K562 (cell line): Measurements from ENCODE around the gene PNPLA1. TPM values are rescaled to one million over a fixed set of nuclear protein-coding genes. Genes with fewer than 3 reads are reported as not detected.
A peak's percentile ranks its signal among the peaks of the same experiment; 100 is the strongest.

ENCODE experiments used
- CBFA2T2 ChIP-seq: fragments of 450-650 bp; conservative IDR thresholded peaks from 2 replicates; pipeline ENCODE4 v1.6.1; 2017; ENCODE audit warnings: mild to moderate bottlenecking
- FIP1L1 ChIP-seq: fragments of 200-400 bp; formaldehyde crosslinking; IDR thresholded peaks from 2 replicates; pipeline ENCODE4 v1.6.1; 2018; ENCODE audit warnings: mild to moderate bottlenecking, low read depth, low read length; ENCODE audit not compliant: poor library complexity, severe bottlenecking
- GABPB1 ChIP-seq: sonication (generic); formaldehyde crosslinking; IDR thresholded peaks from 2 replicates; pipeline ENCODE4 v1.8.0; 2022; ENCODE audit warnings: mild to moderate bottlenecking, missing genetic modification reagents
- HDAC6 ChIP-seq: IDR thresholded peaks from 2 replicates; pipeline ENCODE4 v1.6.1; 2012; ENCODE audit warnings: low read depth, mild to moderate bottlenecking, control low read depth, inconsistent platforms, low read length, moderate library complexity
- ILK ChIP-seq: fragments of 450-650 bp; IDR thresholded peaks from 2 replicates; pipeline ENCODE4 v1.6.1; 2016; ENCODE audit warnings: missing genetic modification characterization, low read depth, mild to moderate bottlenecking, missing compliant biosample characterization, moderate library complexity, borderline replicate concordance
- MBD2 ChIP-seq: sonication (generic); IDR thresholded peaks from 2 replicates; pipeline ENCODE4 v1.6.1; 2016; ENCODE audit warnings: low read depth, borderline replicate concordance
- MTA2 ChIP-seq: fragments of 450-650 bp; IDR thresholded peaks from 2 replicates; pipeline ENCODE4 v1.6.1; 2016; ENCODE audit warnings: low read depth
- MXD1 ChIP-seq: fragments of 250-450 bp; sonication (Bioruptor Pico); IDR thresholded peaks from 2 replicates; pipeline ENCODE4 v1.8.0; 2021; ENCODE audit warnings: borderline replicate concordance, mild to moderate bottlenecking, moderate library complexity; ENCODE audit not compliant: poor library complexity, severe bottlenecking
- NR3C1 ChIP-seq: sonication (generic); formaldehyde crosslinking; IDR thresholded peaks from 2 replicates; pipeline ENCODE4 v1.8.1; 2022; ENCODE audit warnings: missing genetic modification reagents
- PTBP1 ChIP-seq: fragments of 200-400 bp; formaldehyde crosslinking; IDR thresholded peaks from 2 replicates; pipeline ENCODE4 v1.6.1; 2017; ENCODE audit warnings: low read depth, low read length
- SRSF3 ChIP-seq: fragments of 200-400 bp; formaldehyde crosslinking; IDR thresholded peaks from 2 replicates; pipeline ENCODE4 v1.6.1; 2016; ENCODE audit warnings: mild to moderate bottlenecking, low read length, moderate library complexity; ENCODE audit not compliant: insufficient read depth
- TCF7L2 ChIP-seq: fragments of 150-350 bp; IDR thresholded peaks from 2 replicates; pipeline ENCODE4 v1.6.1; 2016; ENCODE audit warnings: low read depth, mild to moderate bottlenecking, low read length, moderate library complexity
- ZBTB8A ChIP-seq: fragments of 450-650 bp; IDR thresholded peaks from 2 replicates; pipeline ENCODE4 v1.6.1; 2018; ENCODE audit warnings: mild to moderate bottlenecking, moderate library complexity; ENCODE audit not compliant: partially characterized antibody
- ZNF3 ChIP-seq: fragments of 250-450 bp; sonication (Bioruptor Pico); IDR thresholded peaks from 2 replicates; pipeline ENCODE4 v1.5.0; 2021; ENCODE audit warnings: mild to moderate bottlenecking, moderate library complexity
- ZNF561 ChIP-seq: fragments of 450-650 bp; formaldehyde crosslinking; conservative IDR thresholded peaks from 2 replicates; pipeline ENCODE4 v1.4.0; 2020; ENCODE audit warnings: mild to moderate bottlenecking, moderate library complexity
- polyA plus RNA-seq, 8 experiments: library from polyadenylated mRNA; depleted of rRNA in 4 of 8; stranded (reverse) in 5 of 8; unstranded in 3 of 8; fragments of >200 nt; fragmentation: Nextera tagmentation in 2 of 8; fragmentation: Illumina TruSeq in 1 of 8; extraction: Ambion mirVana in 2 of 8; extraction: Trizol in 1 of 8; gene quantifications; 2 replicates each; pipeline versions ENCODE4 v1.2.1 to v1.2.3, GENCODE V29; 2011 to 2014; ENCODE audit warnings: inconsistent platforms in 1 of 8, missing spikeins in 1 of 8
- total RNA-seq, 7 experiments: library from RNA; depleted of rRNA in 6 of 7; stranded (reverse); fragments of >200 nt in 6 of 7; fragmentation: Illumina TruSeq in 2 of 7; extraction: Trizol in 2 of 7; gene quantifications; 2 replicates each; pipeline versions ENCODE4 v1.2.1 to v1.2.3, GENCODE V29; 2011 to 2021; ENCODE audit warnings: low replicate concordance in 1 of 7
- TF ChIP-seq, protein P1 (sequence below): fragments of 450-650 bp; IDR thresholded peaks from 2 replicates; pipeline ENCODE4 v1.6.1; 2016
- TF ChIP-seq, protein P2 (sequence below): IDR thresholded peaks from 2 replicates; pipeline ENCODE4 v1.6.1; 2014; ENCODE audit warnings: antibody characterized with exemption
- TF ChIP-seq, protein P3 (sequence below): sonication (generic); formaldehyde crosslinking; IDR thresholded peaks from 2 replicates; pipeline ENCODE4 v1.5.0; 2020; ENCODE audit warnings: missing genetic modification reagents
- TF ChIP-seq, protein P4 (sequence below), 2 experiments: fragments of 150-350 bp in 1 of 2; IDR thresholded peaks; 2 replicates each; pipeline ENCODE4 v1.6.1; 2012 to 2016; ENCODE audit warnings: low read depth in 2 of 2, low read length in 2 of 2, mild to moderate bottlenecking in 1 of 2, moderate library complexity in 1 of 2

PNPLA1 gene
- total and polyA plus RNA-seq, 9 of the 15 experiments (the other 6 are each of a cell fraction or from before 2014, with no cell fraction given), result 0.04 to 0.27 (median 0.13) TPM; not detected in 2

- TF ChIP-seq, protein P1, sequence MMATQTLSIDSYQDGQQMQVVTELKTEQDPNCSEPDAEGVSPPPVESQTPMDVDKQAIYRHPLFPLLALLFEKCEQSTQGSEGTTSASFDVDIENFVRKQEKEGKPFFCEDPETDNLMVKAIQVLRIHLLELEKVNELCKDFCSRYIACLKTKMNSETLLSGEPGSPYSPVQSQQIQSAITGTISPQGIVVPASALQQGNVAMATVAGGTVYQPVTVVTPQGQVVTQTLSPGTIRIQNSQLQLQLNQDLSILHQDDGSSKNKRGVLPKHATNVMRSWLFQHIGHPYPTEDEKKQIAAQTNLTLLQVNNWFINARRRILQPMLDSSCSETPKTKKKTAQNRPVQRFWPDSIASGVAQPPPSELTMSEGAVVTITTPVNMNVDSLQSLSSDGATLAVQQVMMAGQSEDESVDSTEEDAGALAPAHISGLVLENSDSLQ, result no peak; the same call in 1 of the 2 replicates
- TF ChIP-seq PTBP1 (no peak), ZNF561 (CRISPR knock-in tag) (no peak), SRSF3 (no peak), ZBTB8A (no peak), NR3C1 (no peak), ILK (no peak), MTA2 (no peak), MBD2 (no peak), MXD1 (CRISPR knock-in tag) (no peak), HDAC6 (no peak), ZNF3 (CRISPR knock-in tag) (no peak), FIP1L1 (no peak), TCF7L2 (no peak), GABPB1 (CRISPR knock-in tag) (no peak), CBFA2T2 (no peak)
- TF ChIP-seq, protein P2, sequence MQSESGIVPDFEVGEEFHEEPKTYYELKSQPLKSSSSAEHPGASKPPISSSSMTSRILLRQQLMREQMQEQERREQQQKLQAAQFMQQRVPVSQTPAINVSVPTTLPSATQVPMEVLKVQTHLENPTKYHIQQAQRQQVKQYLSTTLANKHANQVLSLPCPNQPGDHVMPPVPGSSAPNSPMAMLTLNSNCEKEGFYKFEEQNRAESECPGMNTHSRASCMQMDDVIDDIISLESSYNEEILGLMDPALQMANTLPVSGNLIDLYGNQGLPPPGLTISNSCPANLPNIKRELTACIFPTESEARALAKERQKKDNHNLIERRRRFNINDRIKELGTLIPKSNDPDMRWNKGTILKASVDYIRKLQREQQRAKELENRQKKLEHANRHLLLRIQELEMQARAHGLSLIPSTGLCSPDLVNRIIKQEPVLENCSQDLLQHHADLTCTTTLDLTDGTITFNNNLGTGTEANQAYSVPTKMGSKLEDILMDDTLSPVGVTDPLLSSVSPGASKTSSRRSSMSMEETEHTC, result no peak
- TF ChIP-seq, protein P3, sequence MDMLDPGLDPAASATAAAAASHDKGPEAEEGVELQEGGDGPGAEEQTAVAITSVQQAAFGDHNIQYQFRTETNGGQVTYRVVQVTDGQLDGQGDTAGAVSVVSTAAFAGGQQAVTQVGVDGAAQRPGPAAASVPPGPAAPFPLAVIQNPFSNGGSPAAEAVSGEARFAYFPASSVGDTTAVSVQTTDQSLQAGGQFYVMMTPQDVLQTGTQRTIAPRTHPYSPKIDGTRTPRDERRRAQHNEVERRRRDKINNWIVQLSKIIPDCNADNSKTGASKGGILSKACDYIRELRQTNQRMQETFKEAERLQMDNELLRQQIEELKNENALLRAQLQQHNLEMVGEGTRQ (CRISPR knock-in tag), result no peak
- TF ChIP-seq, protein P4, sequence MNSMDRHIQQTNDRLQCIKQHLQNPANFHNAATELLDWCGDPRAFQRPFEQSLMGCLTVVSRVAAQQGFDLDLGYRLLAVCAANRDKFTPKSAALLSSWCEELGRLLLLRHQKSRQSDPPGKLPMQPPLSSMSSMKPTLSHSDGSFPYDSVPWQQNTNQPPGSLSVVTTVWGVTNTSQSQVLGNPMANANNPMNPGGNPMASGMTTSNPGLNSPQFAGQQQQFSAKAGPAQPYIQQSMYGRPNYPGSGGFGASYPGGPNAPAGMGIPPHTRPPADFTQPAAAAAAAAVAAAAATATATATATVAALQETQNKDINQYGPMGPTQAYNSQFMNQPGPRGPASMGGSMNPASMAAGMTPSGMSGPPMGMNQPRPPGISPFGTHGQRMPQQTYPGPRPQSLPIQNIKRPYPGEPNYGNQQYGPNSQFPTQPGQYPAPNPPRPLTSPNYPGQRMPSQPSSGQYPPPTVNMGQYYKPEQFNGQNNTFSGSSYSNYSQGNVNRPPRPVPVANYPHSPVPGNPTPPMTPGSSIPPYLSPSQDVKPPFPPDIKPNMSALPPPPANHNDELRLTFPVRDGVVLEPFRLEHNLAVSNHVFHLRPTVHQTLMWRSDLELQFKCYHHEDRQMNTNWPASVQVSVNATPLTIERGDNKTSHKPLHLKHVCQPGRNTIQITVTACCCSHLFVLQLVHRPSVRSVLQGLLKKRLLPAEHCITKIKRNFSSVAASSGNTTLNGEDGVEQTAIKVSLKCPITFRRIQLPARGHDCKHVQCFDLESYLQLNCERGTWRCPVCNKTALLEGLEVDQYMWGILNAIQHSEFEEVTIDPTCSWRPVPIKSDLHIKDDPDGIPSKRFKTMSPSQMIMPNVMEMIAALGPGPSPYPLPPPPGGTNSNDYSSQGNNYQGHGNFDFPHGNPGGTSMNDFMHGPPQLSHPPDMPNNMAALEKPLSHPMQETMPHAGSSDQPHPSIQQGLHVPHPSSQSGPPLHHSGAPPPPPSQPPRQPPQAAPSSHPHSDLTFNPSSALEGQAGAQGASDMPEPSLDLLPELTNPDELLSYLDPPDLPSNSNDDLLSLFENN (IDR thresholded peaks at IDR 0.05; ENCODE audit: low read depth in 2 of 2, low read length in 2 of 2), result 0 out of 4 replicates have a peak, but pooled peaks of 1 of the 2 experiments have one; percentile 42
Observed at GRCh38 chr6:36302227-36302976, 32.5 kb downstream of the PNPLA1 start (continued).
